HG02973 (cell line): ENCODE results near the gene MITF.
"Not testable (repeated sequence)": the region's sequence is repeated elsewhere in the genome, so short reads cannot be mapped to it uniquely, and the experiment has no call there.

Source experiments
- ATAC-seq: cut with Tn5 transposase; IDR thresholded peaks from one replicate; pipeline ENCODE4 v1.9.1; 2021; ENCODE audit warnings: moderate library complexity; ENCODE audit not compliant: unreplicated experiment

MITF gene

GRCh38 chr3:69784954-69785514 is 45.8 kb downstream of the MITF start:
- no peak for ATAC-seq

- ATAC-seq: no peak
These were observed 46.6 kb downstream of the MITF start for GRCh38 chr3:69785769-69786320.

- no peak for ATAC-seq
These were observed 47.6 kb downstream of the MITF start for GRCh38 chr3:69786854-69787253.

GRCh38 chr3:69787436-69788168 is 48.3 kb downstream of the MITF start:
- ATAC-seq: no peak

- no peak for ATAC-seq
These were observed 51.8 kb downstream of the MITF start for GRCh38 chr3:69791106-69791505.

- ATAC-seq: no peak
These were observed 52.7 kb downstream of the MITF start for GRCh38 chr3:69791919-69792399.

GRCh38 chr3:69796126-69796525 is 56.9 kb downstream of the MITF start:
- not testable (repeated sequence) for ATAC-seq

- ATAC-seq: no peak
These were observed 64.5 kb downstream of the MITF start for GRCh38 chr3:69803681-69804270.

- ATAC-seq: no peak
These were observed 66.2 kb downstream of the MITF start for GRCh38 chr3:69805491-69805890.

GRCh38 chr3:69806735-69807438 is 67.6 kb downstream of the MITF start:
- no peak for ATAC-seq

- ATAC-seq: no peak
These were observed 68.4 kb downstream of the MITF start for GRCh38 chr3:69807674-69808073.

GRCh38 chr3:69809076-69809835 is 70.0 kb downstream of the MITF start:
- no peak for ATAC-seq

- no peak for ATAC-seq
These were observed 72.5 kb downstream of the MITF start for GRCh38 chr3:69811452-69812401.

GRCh38 chr3:69815970-69816369 is 76.7 kb downstream of the MITF start:
- no peak for ATAC-seq

GRCh38 chr3:69817988-69818387 is 78.7 kb downstream of the MITF start:
- no peak for ATAC-seq

- ATAC-seq: no peak
These were observed 80.0 kb downstream of the MITF start for GRCh38 chr3:69819282-69819681.

- no peak for ATAC-seq
These were observed 81.9 kb downstream of the MITF start for GRCh38 chr3:69821133-69821532.

- ATAC-seq: no peak
These were observed 84.5 kb downstream of the MITF start for GRCh38 chr3:69823743-69824142.

GRCh38 chr3:69825446-69825845 is 86.2 kb downstream of the MITF start:
- ATAC-seq: no peak
